ENCODE measurements around the gene GLP1R. TPM values are rescaled to one million over a fixed set of nuclear protein-coding genes. Genes with fewer than 3 reads are reported as not detected.

Gene GLP1R
- total RNA-seq, 3 donors from 2014 or later (not counting 1 experiment from before 2014, with no cell fraction given) = 2.2 to 6.5 (median 3.0) TPM

DNA sequence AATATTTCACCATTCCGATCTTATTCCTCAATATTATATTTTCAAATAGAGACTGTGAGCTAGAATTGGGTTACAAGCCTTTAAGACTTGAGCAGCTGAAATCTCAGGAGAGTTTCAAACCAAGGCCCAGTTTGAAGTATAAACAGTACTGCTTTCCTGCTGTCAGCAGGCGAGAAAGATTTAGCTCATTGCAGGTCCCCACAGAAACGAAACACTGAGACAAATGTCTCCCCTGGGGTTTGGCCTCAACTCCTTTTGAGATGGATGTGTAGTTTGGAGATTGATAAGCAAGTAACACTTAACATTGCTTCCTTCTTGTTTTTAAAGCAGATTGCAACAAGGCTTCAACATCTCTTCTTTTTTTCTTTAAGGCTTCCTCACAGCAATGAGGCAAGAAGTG, 22.4 kb upstream of the GLP1R start:
- Histone ChIP-seq H3K4me3 (ENCODE audit: low read length) (no peak overlapping the region), H3K36me3 (ENCODE audit: control insufficient read depth, insufficient read depth, low read length) (no peaks in the 10 kb centered on the region), H3K27me3 (ENCODE audit: control insufficient read depth, insufficient read depth, low read length) (peaks cover 3% of the 10 kb centered on the region), H3K4me1 (ENCODE audit: control insufficient read depth, insufficient read depth, low read length) (no peaks in the 10 kb centered on the region), H3K9me3 (ENCODE audit: control insufficient read depth, insufficient read depth, low read length) (no peaks in the 10 kb centered on the region), H3K27ac (ENCODE audit: low read length) (no peak overlapping the region)
- no peak overlapping the region for H3K27ac Mint-ChIP-seq
- peaks cover 19 to 32% of the 10 kb centered on the region in 2 donors for H3K27me3 Mint-ChIP-seq (ENCODE audit: low read depth in 2 of 2)
- intact Hi-C loops (cut with micrococcal nuclease) = no loop called here
- H3K9me3 Mint-ChIP-seq = no peaks in the 10 kb centered on the region
- 3% methylated on average over 2 of the region's 3 CpGs for WGBS (ENCODE audit: insufficient coverage)
- peaks cover 6 to 7% of the 10 kb centered on the region in 2 donors for H3K4me1 Mint-ChIP-seq
- DNase-seq = no peak
- TF ChIP-seq, protein P1, sequence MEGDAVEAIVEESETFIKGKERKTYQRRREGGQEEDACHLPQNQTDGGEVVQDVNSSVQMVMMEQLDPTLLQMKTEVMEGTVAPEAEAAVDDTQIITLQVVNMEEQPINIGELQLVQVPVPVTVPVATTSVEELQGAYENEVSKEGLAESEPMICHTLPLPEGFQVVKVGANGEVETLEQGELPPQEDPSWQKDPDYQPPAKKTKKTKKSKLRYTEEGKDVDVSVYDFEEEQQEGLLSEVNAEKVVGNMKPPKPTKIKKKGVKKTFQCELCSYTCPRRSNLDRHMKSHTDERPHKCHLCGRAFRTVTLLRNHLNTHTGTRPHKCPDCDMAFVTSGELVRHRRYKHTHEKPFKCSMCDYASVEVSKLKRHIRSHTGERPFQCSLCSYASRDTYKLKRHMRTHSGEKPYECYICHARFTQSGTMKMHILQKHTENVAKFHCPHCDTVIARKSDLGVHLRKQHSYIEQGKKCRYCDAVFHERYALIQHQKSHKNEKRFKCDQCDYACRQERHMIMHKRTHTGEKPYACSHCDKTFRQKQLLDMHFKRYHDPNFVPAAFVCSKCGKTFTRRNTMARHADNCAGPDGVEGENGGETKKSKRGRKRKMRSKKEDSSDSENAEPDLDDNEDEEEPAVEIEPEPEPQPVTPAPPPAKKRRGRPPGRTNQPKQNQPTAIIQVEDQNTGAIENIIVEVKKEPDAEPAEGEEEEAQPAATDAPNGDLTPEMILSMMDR (IDR thresholded peaks at IDR 0.05) = no peak
- ATAC-seq = no peak
- H3K4me3 Mint-ChIP-seq = no peak overlapping the region
- no peaks in the 10 kb centered on the region for H3K36me3 Mint-ChIP-seq

DNA sequence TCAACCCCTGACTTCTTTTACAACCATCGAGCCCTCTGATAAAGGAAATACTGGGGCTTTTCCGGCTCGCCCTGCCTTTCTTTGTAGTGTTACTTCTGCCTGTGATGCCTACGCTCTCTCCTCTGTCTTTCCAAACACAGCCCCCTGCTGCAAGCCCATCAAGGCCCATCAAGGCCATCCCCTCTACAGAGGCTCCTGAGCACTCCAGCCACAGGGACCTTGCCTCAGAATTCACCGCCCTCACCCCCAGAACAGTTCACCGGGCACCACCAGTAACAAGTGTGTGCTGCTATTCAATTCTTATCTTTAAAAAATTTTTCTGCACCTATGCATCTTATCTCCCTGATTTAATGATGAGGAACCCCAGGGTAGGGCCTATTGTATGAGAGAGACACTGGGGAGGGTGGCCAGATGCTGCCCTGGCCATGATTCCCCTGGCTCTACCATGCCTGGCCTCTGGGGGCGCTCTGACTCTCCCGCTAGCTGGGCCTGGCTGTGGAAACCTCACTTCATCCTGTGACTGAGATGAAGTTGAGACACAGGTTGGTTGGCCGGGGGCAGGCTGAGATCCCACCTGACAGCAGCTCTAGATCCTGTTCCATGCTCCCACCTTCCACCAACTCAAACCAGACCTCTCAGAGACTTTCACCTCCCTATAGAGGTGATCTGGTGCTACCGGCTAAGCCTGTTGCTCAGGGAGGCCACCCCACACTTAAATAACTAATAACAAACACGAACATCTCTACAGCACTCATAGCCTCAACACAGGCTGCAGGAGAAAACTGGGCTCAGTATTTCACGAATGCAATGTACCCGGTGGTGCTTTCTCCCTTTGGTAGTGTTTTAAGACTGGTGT, 19.2 kb upstream of the GLP1R start:
- Mint-ChIP-seq H3K9me3 (no peaks in the 10 kb centered on the region), H3K4me3 (no peak overlapping the region), H3K27ac (no peak overlapping the region), H3K36me3 (no peaks in the 10 kb centered on the region), H3K27me3 (ENCODE audit: low read depth in 2 of 2) (peaks cover 31 to 62% of the 10 kb centered on the region in 2 donors), H3K4me1 (peaks cover 6 to 7% of the 10 kb centered on the region in 2 donors)
- H3K9me3 ChIP-seq (ENCODE audit: control insufficient read depth, insufficient read depth, low read length) = no peaks in the 10 kb centered on the region
- ATAC-seq = peak; percentile 76 to 99 (median 98)
- H3K36me3 ChIP-seq (ENCODE audit: control insufficient read depth, insufficient read depth, low read length) = no peaks in the 10 kb centered on the region
- DNase-seq = peak; percentile 55
- TF ChIP-seq, protein P1 (IDR thresholded peaks at IDR 0.05) = peak; percentile 83
- no peaks in the 10 kb centered on the region for H3K4me1 ChIP-seq (ENCODE audit: control insufficient read depth, insufficient read depth, low read length)
- H3K27ac ChIP-seq (ENCODE audit: low read length) = no peak overlapping the region
- intact Hi-C loops (cut with micrococcal nuclease) = loop anchor here (2.0 kb wide), 1 partner anchor 137 kb away; no protein-coding TSS in a partner anchor
- no peak overlapping the region for H3K4me3 ChIP-seq (ENCODE audit: low read length)
- 70% methylated on average over 10 of the region's 13 CpGs for WGBS (ENCODE audit: insufficient coverage)
- peaks cover 3% of the 10 kb centered on the region for H3K27me3 ChIP-seq (ENCODE audit: control insufficient read depth, insufficient read depth, low read length)

DNA sequence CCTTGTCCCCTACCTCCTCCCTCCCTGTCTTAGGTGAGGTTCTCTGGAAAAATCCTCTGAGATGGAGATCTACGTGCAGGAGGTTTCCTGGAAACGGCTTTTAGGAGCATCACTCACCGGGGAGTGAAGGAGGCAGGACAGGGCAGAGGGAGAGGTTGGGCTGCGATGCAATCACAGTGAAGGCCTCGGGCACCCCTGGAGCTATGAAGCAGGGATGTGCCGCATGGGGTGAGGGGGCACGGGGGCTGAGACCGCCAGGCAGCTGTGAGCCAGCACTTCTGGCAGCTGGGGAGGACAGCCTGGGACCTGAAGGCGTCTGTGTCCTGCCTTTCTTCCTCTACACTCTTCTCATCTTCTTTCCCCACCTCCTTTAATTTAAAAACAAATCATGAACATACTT, 12.9 kb upstream of the GLP1R start:
- Mint-ChIP-seq H3K9me3 (no peaks in the 10 kb centered on the region), H3K4me1 (peaks cover 9% of the 10 kb centered on the region in 2 donors), H3K27me3 (ENCODE audit: low read depth in 2 of 2) (peaks cover 24 to 69% of the 10 kb centered on the region in 2 donors), H3K27ac (no peak overlapping the region), H3K4me3 (no peak overlapping the region), H3K36me3 (no peaks in the 10 kb centered on the region)
- H3K9me3 ChIP-seq (ENCODE audit: control insufficient read depth, insufficient read depth, low read length) = no peaks in the 10 kb centered on the region
- no peaks in the 10 kb centered on the region for H3K36me3 ChIP-seq (ENCODE audit: control insufficient read depth, insufficient read depth, low read length)
- H3K27me3 ChIP-seq (ENCODE audit: control insufficient read depth, insufficient read depth, low read length) = no peaks in the 10 kb centered on the region
- intact Hi-C loops (cut with micrococcal nuclease) = no loop called here
- TF ChIP-seq, protein P1 (IDR thresholded peaks at IDR 0.05) = no peak
- DNase-seq (no peak), ATAC-seq (no peak)
- peaks cover 9% of the 10 kb centered on the region for H3K4me1 ChIP-seq (ENCODE audit: control insufficient read depth, insufficient read depth, low read length)
- no peak overlapping the region for H3K4me3 ChIP-seq (ENCODE audit: low read length)
- WGBS (ENCODE audit: insufficient coverage) = 61% methylated on average over 9 of the region's 9 CpGs
- H3K27ac ChIP-seq (ENCODE audit: low read length) = no peak overlapping the region
